HG03025 (cell line): ENCODE measurements around the gene MARK4.
"Not testable (repeated sequence)": the region's sequence is repeated elsewhere in the genome, so short reads cannot be mapped to it uniquely, and the experiment has no call there.

Experiments used
- ATAC-seq: cut with Tn5 transposase; IDR thresholded peaks from one replicate; pipeline ENCODE4 v1.9.1; 2021; ENCODE audit warnings: mild to moderate bottlenecking, moderate library complexity; ENCODE audit not compliant: unreplicated experiment, low FRiP score

MARK4 gene

DNA sequence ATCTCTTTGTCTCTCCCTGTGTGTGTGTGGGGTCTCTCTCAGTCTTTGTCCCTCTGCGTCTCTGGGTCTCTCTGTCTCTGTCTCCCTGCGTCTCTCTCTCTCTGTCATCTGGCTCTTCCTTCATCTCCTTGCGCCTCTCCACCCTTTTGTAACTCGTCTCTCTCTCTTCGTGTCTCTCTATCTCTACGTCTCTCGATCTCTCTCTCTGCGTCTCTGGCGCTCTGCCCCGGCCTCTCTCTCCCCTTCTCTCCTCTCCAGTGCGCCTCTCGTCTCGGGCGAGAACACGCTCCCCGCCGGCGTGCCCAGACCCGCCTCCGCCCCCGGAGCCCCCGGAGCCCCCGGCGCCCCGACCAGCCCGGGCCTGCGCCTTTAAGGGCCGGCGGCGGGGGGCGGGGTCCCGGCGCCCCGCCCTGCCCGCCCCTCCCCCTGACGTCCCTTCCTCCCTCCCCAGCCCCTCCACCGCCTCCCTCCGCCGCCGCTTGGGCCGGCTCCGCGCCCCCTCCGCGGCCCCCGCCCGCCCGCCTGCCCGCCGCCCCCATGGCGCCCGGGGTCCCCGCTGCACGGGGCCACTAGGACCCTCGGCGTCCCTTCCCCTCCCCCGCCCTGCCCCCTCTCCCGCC is at the start of gene MARK4:
TSS of gene MARK4 (plus strand) at position 440 of the 620 bp plus-strand sequence. CDS start 318 bp downstream, outside the sequence.
- ATAC-seq = no peak

DNA sequence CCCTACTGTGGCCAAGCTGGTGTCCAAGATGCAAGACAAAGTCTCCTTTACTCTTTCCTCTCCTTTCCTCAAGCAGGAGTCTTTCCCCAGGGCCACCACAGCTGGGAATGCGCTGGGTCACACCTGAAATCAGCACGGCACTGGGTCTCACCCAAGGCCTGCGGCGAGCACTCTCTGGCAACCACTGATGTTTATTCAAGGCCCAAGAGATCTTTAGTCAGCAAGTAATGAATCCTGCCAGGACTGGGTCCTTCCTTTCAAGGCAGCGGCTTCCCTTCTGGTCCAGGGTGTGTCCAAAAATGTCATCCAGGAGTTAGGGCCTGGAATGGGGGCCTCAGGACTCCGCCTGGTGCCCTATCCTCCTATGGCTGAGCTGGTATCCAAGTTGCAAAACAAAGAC is 48.4 kb upstream of the MARK4 start:
- no peak for ATAC-seq

DNA sequence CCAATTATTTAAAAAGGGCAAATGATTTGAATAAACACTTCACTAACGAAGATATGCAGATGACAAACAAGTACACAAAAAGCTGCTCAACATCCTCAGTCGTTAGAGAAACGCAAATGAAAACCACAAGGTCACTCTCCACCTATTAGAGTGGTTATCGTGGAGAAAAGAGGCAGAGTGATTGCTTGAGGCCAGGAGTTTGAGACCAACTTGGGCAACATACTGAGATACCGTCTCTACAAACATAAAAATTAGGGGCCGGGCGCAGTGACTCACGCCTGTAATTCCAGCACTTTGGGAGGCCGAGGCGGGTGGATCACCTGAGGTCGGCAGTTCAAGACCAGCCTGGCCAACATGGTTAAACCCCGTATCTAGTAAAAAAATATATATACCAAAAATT is 45.3 kb upstream of the MARK4 start:
- ATAC-seq = no peak

DNA sequence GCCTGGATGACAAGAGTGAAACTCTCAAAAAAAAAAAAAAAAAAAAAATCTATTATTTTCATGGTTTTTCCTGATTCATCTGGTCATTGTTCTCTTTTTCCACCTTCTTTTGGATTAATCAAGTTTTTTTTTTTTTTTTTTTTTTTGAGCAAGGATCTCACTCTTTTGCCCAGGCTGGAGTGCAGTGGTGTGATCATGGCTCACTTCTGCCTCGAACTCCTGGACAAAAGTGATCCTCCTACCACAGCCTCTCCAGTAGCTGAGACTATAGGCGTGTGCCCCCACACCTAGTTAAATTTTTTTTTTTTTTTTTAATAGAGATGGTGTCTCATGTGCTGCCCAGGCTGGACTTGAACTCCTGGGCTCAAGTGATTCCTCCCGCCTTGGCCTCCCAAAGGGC is 44.7 kb upstream of the MARK4 start:
- ATAC-seq = no peak

DNA sequence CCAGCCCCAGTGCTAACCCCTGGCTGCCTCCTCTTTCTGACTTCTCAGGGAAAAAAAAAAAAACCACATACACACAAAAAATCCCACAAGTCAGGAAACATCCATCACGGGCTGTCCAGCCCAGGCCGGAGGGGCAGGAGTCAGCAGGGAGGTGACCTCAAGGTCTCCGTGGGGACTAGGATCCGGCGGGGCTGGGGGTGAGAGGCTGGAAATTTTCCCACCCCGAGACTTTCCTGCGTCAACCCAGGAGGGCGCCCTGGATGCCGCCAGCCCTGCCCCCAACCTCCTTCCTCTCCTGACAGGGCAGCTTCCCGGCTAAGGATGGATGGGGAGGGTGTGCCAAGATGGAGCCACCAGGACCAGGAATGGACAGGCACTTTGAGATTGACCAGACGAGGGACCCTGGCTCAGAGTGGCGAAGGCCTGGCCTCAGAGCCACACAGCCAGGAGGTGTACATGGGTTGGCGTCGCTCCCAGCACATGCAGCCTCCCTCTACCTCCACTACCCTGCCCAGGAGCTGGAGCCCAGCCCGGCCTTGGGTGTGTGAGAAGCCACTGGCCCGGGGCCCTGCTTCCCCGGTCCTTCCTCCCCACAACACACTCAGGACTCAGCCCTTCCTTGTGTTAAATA is 39.2 kb upstream of the MARK4 start:
- ATAC-seq = no peak

DNA sequence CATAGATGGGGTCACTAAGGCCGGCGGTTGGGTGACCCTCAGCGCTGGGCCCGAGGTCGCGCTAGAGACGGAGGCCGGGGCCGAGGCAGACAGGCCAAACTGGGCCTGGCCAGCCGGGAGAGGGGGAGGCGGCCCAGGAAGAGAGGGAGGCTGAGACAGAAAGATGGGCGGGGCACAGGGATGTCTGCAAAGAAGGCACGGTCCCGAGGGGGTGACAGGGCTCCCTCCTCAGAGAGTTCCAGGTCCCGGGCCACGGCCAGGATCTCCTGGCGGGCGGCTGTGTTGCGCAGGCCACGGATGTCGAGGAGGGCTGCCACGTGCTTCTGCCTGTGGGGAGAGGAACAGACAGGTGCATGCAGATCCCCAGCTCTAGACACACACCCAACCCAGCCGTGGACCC is 38.0 kb upstream of the MARK4 start:
- ATAC-seq = no peak

DNA sequence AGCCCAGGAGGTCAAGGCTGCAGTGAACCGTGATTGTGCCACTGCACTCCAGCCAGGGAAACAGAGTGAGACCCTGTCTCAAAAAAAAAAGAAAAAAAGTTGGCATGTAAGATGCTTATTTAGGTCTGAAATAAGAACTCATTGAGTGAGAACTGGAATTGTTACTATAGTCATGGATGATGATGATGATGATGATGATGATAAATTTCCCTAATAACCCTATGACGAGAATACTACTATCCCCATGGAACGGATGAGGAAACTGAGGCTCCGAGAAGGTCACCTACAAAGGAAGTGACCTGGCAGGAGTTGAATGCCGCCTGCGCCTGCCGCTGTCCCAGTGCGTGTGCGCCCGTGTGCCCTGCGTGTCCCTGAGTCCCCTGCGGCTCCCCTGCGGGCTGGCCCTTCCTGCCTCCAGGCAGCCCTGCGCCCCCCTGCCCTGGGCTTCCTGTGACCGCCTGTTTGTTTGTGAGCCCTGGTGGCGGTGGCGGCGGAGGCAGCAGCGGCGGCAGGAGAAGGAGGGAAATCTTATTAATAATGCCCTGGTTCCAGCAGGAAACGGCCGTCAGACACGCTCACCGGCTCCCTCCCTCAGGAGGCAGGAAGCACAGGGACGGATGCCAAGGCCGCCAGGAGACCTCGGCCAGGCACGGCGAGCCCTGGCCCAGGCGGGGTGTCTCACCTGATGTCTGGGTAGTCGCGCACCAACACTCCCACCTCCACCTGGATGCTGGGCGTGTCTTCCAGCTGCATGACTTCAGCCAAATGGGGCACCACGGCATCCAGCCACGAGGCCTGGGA is 35.5 kb upstream of the MARK4 start:
- ATAC-seq = no peak

DNA sequence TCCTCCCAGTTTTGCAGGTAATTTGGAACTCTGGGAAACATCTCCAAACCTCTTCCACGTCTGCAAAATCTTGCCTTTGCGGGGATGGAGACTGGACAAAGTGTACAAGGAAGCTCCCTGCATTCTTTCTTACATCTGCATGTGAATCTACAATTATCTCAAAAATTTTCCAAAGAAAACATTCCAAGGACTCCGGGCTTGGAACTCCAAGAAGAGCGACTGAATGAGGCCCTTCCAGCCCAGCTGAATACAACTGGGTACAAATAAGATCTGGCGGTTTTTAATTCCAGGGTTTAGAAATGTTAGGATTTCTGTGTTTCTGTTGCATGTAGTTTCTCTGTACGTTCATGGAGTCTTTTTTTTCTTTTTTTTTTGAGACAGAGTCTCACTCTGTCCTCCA is 34.4 kb upstream of the MARK4 start:
- no peak for ATAC-seq

DNA sequence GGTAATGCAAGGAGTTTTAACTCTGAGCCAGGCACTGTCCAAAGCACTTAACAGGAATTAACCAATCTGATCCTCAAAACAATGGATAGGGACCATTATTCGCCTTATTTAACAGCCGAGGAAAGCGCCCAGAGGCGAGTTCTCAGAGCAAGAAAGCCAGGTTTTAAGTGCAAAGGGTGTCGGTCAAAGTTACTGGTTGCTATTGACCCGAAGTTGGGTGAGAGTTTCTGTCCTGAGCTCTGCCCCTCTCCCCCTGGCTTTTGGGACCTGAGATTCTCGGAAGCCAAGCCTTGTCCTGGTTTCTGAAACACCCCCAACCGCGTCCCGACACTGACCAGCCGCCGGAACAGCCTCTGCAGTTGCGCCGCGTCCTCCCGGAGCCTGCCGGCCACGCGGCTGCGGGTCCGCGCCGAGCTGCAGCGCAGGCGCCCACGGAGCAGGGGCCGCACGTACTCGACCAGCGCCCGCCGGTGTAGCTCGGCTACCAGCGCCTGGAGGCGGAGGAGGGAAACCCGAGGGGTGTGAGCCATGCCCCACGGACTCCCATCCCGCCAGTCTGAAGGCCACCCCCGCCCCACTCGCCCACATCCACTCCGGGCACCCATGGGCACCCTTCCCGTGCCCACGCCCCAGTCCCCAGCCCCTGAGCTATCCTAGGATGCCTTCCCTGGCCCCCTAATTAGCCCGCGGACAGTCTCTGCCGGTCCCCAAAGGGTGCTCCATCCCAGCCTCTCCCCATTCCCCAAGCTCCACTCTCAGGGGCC is 33.7 kb upstream of the MARK4 start:
- ATAC-seq = no peak

DNA sequence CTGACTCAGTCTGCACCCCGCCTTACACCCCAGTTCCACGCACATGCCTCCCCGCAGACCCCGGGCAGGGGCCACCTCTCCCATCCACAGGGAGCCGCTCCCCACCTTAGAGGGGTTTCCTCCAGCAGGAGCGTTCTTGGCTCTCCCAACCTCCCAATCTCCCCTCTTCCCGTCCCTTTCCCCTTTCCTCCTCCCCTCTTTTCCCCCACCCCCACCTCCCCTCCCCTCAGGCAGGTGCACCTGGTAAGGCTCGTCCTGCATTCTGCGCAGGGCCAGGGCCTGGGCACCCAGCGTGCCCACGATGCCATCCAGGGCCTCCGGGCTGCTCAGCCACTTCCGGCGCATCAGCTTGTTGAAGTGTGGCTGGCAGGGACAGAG is 33.1 kb upstream of the MARK4 start:
- no peak for ATAC-seq

DNA sequence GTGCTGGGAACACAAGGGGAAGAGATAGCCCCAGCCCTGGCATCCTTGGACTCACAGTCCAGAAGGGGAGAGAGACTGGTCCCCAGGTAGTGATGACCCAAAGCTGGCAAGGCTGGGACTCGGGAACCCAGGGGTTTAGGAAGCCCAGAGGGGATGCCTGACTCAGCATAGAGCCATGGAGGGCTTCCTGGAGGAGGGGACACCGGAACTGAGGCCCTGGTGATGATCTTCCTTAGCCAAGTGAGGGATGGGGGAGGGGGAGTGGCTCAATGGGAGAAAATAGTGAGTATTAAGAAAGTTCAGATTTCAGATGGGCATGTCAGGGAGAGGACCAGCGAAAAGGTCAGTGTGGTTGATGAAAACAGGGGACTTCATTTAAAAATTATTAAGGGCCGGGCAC is 32.6 kb upstream of the MARK4 start:
- ATAC-seq = no peak

DNA sequence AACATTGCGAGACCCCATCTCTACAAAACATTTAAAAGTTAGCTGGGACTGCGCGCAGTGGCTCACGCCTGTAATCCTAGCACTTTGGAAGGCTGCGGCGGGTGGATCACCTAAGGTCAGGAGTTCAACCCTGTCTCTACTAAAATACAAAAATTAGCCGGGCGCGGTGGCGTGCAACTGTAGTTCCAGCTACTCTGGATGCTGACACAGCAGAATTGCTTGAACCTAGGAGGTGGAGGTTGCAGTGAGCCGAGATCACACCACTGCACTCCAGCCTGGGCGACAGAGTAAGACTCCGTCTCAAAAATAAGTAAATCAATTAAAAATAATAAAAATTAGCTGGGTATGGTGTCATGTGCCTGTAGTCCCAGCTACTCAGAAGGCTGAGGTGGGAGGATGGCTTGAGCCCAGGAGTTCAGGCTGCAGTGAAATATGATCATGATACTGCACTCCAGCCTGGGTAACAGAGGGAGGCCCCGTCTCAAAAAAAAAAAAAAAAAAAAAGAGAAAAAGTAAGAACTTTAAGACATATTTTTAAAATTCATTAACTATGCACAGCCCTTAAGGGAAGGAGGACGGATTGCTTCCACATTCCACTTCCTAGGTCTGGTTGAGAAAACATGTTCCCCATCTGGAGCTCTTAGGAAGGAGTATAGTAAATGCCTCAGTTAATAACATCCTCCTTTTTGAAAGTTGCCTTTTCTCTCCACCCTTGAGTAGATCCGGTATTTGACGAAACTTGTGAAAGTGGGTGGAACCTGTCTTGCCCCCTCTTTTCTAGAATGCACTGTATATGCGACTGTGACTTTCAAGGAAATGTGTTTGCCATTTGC is 31.9 kb upstream of the MARK4 start:
- ATAC-seq = no peak

DNA sequence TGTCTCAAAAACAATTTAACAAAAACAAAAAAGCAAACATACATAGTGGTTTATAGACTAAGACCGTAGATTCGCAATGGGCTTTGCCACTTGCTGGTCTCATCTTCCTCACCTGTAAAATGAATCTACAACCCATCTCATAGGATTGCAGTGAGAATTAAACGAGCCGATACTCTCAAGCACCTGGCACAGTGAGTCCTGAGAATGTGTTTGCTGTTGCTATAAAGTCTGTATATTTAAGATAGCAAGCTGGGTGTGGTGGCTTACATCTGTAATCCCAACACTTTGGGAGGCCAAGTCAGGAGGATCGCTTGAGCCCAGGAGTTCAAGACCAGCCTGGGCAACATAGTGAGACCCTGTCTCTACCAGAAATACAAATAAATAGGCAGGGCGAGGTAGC is 28.3 kb upstream of the MARK4 start:
- ATAC-seq = no peak

DNA sequence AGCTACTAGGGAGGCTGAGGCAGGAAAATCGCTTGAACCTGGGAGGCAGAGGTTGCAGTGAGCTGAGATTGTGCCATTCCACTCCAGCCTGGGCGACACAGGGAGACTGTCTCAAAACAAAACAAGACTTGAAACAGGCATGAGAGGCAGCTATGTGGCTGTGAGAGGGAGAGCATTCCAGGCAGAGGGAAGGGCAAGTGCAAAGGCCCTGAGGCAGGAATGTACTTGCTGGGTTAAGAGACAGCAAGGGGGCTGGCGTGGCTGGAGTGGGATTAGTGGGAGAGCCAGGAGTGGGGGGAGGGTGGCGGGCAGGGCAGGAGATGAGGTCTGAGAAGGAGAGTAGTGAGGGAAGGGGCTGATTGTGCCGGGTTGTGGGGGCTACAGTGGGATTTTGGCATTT is 27.2 kb upstream of the MARK4 start:
- ATAC-seq = no peak

DNA sequence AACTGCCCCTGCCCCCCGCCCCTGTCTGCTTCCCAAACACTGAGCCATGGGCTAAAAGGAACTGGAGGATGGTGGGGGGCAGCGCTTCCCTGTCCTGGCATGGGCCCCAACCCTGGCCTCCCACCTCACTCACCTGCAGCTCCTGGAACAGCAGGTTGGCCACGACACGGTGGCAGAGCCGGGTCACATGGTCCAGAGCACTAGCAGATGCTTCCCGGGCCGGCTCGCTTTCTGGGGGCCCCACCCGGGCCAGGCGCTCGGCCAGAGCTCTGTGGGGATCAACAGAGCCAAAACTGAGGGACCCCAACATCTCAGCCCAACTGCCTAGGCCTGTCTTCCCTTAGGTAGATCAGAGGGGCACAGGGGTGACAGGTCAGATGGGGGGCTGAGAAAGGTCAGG is 26.4 kb upstream of the MARK4 start:
- ATAC-seq = no peak

DNA sequence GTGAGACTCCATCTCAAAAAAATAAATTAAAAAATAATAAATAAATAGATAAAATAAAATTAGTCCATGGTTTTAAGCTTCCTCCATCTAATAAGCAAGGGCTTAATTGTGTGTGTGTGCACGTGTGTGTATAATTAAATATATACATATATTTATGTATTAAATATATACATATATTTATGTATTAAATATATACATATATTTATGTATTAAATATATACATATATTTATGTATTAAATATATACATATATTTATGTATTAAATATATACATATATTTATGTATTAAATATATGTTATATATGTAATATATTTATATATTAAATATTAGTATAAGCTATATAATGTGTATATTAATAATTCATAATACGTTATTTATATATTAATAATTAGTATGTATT is 22.0 kb upstream of the MARK4 start:
- not testable (repeated sequence) for ATAC-seq

DNA sequence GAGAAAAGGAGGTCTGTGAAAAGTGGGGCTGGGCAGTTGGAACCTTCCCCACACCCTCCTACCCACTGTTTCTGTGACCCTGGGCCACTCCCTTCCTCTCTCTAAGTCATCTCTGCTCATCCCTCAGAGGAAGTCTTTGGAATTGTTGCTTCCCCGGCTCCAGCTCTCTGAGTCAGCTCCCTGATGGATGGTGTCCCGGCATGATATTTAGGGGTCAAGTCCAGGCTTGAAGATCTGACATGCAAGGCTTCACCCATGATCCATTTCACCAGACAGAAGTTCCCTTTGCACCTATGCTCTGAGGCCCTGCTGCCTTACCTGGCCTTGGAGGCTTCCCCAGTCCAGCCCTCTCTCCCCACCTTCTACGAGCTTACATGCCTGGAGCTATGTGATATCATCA is 19.2 kb upstream of the MARK4 start:
- ATAC-seq = no peak

DNA sequence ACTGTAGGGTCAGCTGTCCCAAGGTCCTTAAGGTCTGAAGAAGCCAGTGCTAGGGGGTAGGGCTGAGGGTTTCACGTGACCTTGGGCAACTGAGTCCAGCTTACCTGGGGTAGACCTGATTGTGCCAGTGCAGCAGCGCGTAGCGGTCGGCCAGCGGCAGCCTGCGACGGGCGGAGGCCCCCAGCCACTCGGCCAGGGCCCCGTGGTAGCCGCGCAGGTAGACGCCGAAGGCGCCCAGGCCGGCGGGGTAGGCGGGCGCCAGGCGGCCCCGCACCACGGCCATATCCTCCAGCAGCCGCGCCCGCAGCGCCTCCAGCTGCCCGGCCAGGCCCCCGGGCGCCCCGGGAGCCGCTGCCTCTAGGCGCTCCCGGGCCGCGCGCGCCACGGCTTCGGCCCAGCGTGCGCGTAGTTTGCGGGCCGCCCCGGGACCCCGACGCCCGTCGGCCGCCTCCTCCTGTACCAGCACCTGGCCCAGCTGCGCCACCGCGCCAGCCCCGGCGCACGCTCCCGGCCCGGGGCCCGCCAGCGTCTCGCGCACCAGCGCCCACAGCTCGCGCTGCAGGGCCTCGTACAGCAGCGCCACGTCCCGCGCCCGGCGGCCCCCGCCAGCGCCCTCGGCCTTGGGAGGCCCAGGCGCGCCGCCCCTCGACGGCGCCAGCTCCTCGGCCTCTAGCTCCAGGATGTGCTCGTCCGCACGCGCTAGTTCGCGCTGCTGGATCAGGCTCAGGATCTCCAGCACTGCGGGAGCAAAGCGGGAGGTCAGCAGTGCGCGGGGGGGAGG is 16.8 kb upstream of the MARK4 start:
- ATAC-seq = no peak

DNA sequence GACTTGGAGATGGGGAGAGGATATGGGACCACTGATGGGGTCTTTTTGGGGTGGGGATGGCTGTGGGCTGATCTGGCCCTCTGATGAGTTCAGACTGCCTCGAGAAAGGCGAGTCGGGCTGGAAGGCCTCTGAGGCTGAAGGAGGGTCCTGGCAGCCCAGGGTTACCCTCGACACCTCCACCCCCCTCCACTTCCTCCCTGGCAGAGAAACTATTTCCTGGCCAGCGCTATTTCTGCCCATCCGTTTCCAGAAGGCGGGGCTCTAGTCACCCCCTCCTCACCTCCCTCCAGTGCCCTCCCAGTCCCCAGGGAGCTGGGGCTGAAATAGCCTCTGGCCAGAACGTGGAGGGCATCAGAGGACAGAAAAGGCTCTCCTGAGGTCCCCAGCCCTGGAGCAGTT is 15.6 kb upstream of the MARK4 start:
- no peak for ATAC-seq

DNA sequence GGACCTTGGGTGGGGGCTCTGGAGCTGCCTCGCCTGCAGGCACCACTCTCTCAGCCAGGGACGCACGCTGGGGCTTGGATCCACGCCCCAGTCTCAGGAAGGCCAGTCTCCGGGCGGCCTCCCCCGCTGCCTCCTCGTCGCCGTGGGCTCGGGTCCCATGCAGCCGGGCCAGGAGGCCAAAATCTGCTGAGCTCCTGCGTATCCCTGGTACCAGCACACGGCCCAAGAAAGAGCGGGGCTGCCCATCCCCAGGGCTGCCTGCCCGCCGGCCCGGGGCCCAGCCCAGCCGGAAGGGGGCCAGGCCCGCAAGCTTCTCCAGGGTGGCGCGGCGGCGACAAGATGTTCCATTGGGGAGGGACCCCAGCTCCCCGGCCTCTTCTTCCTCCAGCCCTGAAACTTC is 12.5 kb upstream of the MARK4 start:
- ATAC-seq = no peak
